NCI-H1092 (cell line): Measurements from ENCODE around the gene CABLES2.

Experiments
- DNase-seq: peaks from one replicate; lab custom pipeline; 2025; lab: John Stamatoyannopoulos, UW

Gene CABLES2

GRCh38 chr20:62370115-62370806 is 36.8 kb downstream of the CABLES2 start:
- no peak for DNase-seq

- DNase-seq = no peak
These were observed 37.3 kb downstream of the CABLES2 start for GRCh38 chr20:62369815-62370114.

- no peak for DNase-seq
These were observed 37.9 kb downstream of the CABLES2 start for GRCh38 chr20:62368976-62369814.

GRCh38 chr20:62368392-62368975 is 38.6 kb downstream of the CABLES2 start:
- DNase-seq = no peak

GRCh38 chr20:62367633-62368391 is 39.3 kb downstream of the CABLES2 start:
- DNase-seq = no peak

- no peak for DNase-seq
These were observed 39.9 kb downstream of the CABLES2 start, which contains the start of gene LAMA5 for GRCh38 chr20:62367136-62367632. Gene LAMA5 (minus strand): TSS chr20:62367312. CDS start chr20:62367245, 67 bp downstream.

GRCh38 chr20:62366370-62367135 is 40.5 kb downstream of the CABLES2 start:
- no peak for DNase-seq

- DNase-seq = no peak
These were observed 41.2 kb downstream of the CABLES2 start for GRCh38 chr20:62365814-62366369.

GRCh38 chr20:62364911-62365736 is 42.0 kb downstream of the CABLES2 start:
- no peak for DNase-seq

GRCh38 chr20:62363920-62364851 is 42.9 kb downstream of the CABLES2 start:
- no peak for DNase-seq

GRCh38 chr20:62362991-62363919 is 43.8 kb downstream of the CABLES2 start:
- DNase-seq = no peak

GRCh38 chr20:62362590-62362940 is 44.5 kb downstream of the CABLES2 start:
- DNase-seq = no peak

GRCh38 chr20:62361799-62362589 is 45.1 kb downstream of the CABLES2 start:
- DNase-seq = no peak

- no peak for DNase-seq
These were observed 46.0 kb downstream of the CABLES2 start for GRCh38 chr20:62360854-62361798.

- DNase-seq = no peak
These were observed 47.5 kb downstream of the CABLES2 start for GRCh38 chr20:62359491-62360121.
